Psoas muscle (tissue), 8 donors: ENCODE results near the gene MRPS31. TPM values are rescaled to one million over a fixed set of nuclear protein-coding genes. Genes with fewer than 3 reads are reported as not detected.

Experiments
- ATAC-seq, 4 donors: fragments of 200-7000 bp; cut with Tn5 transposase; one replicate each; pipeline ENCODE4 v1.9.1; 2020; ENCODE audit warnings: moderate library complexity in 3 of 4, mild to moderate bottlenecking in 2 of 4
- DNase-seq, 2 donors: peaks; one replicate each; pipeline ENCODE4 v3.0.0-alpha.2; 2020
- H3K27ac ChIP-seq: fragments of 200-600 bp; one replicate; pipeline ENCODE4 v1.8.0; 2022
- H3K27me3 ChIP-seq, 3 donors: fragments of 200-600 bp in 1 of 3; one replicate each; pipeline versions ENCODE4 v1.6.1 to v1.8.0; 2013 to 2022; ENCODE audit warnings: low read length in 2 of 3, mild to moderate bottlenecking in 2 of 3, moderate library complexity in 1 of 3; ENCODE audit not compliant: insufficient read depth in 3 of 3
- H3K36me3 ChIP-seq, 2 donors: fragments of 200-600 bp in 1 of 2; one replicate each; pipeline versions ENCODE4 v1.6.1 to v1.8.0; 2013 to 2022; ENCODE audit warnings: low read depth in 1 of 2, mild to moderate bottlenecking in 1 of 2, moderate library complexity in 1 of 2; ENCODE audit not compliant: insufficient read depth in 1 of 2
- H3K4me1 ChIP-seq: fragments of 200-600 bp; one replicate; pipeline ENCODE4 v1.8.0; 2022
- H3K4me3 ChIP-seq: fragments of 200-600 bp; one replicate; pipeline ENCODE4 v1.8.0; 2022; ENCODE audit warnings: mild to moderate bottlenecking
- H3K9me3 ChIP-seq: fragments of 200-600 bp; one replicate; pipeline ENCODE4 v1.8.0; 2022
- WGBS, 3 donors: extraction: QIAGEN DNeasy Blood & Tissue Kit; methylation state at CpG; one replicate each; pipeline versions ENCODE4 v1.1.6 to v1.1.7; 2013; 5-methylcytosine and 5-hydroxymethylcytosine counted together
- intact Hi-C, 2 donors: fragments of 100-400 bp; cut with DNase I; formaldehyde crosslinking; loops; one replicate each; pipeline versions ENCODE4 v1.11.0 to v1.14.2; 2022
- long read RNA-seq, 2 donors: library from polyadenylated mRNA; unstranded; transcript quantifications; one replicate each; pipeline ENCODE4 v2.0.0, GENCODE V29; 2021
- polyA plus RNA-seq, 3 donors: library from polyadenylated mRNA; stranded (reverse); fragments of 200-250 nt; gene quantifications; one replicate each; pipeline ENCODE4 v1.2.3, GENCODE V29; 2013
- total RNA-seq, 4 donors: library from RNA; stranded (reverse); fragmentation: NEBNext Ultra II Directional in 2 of 4; extraction: Animal tissue kit (Norgen Biotek cat#: 25700) in 2 of 4; gene quantifications; one replicate each; pipeline versions ENCODE4 v1.2.1 to v1.2.4, GENCODE V29; 2021 to 2023
- TF ChIP-seq, protein P1 (sequence below): fragments of 200-600 bp; IDR thresholded peaks from one replicate; pipeline ENCODE4 v1.8.0; 2022; ENCODE audit warnings: antibody characterized with exemption
- donor health status: healthy with polysubstance abuse.
- donor health status: DM: no; HTN: no; CAD: no; lungs with moderate emphysema.
- donor health status: Bipolar disorder and iron deficiency.
- donor health status: healthy.
- donor health status: DM: yes; HTN: yes; CAD: no.
- donor health status: DM: no; HTN: no; CAD: no.
- donor health status: DM: no; HTN: no; CAD: no.
- donor health status: DM: yes; HTN: yes; CAD: no.

Gene MRPS31
- total RNA-seq, result 10 to 100 TPM; 23.3 to 27.2 (median 25.5) TPM
- 10 to 100 TPM; 26.7 to 36.6 (median 34.9) TPM for polyA plus RNA-seq
- long read RNA-seq, donor 1, transcript MRPS31-201 (7 exons, 1,462 nt), result major isoform, 17 of 21 reads
- long read RNA-seq, donor 1, partial matches to known transcripts, result 3 of 21 reads
- long read RNA-seq, donor 1, other reads (novel, unspliced or antisense), result 1 of 21 reads
- long read RNA-seq, donor 2, transcript MRPS31-201 (7 exons, 1,462 nt), result major isoform, 54 of 65 reads
- long read RNA-seq, donor 2, partial matches to known transcripts, result 6 of 65 reads
- long read RNA-seq, donor 2, other reads (novel, unspliced or antisense), result 5 of 65 reads

- intact Hi-C loops, result loop anchor here in 1 of 2 donors (10.0 kb wide), 1 partner anchor 294 kb away; the partner anchor contains the start of gene WBP4
- WGBS, 3 donors, result 0% methylated on average over 52 of the region's 52 CpGs
- TF ChIP-seq, protein P1, sequence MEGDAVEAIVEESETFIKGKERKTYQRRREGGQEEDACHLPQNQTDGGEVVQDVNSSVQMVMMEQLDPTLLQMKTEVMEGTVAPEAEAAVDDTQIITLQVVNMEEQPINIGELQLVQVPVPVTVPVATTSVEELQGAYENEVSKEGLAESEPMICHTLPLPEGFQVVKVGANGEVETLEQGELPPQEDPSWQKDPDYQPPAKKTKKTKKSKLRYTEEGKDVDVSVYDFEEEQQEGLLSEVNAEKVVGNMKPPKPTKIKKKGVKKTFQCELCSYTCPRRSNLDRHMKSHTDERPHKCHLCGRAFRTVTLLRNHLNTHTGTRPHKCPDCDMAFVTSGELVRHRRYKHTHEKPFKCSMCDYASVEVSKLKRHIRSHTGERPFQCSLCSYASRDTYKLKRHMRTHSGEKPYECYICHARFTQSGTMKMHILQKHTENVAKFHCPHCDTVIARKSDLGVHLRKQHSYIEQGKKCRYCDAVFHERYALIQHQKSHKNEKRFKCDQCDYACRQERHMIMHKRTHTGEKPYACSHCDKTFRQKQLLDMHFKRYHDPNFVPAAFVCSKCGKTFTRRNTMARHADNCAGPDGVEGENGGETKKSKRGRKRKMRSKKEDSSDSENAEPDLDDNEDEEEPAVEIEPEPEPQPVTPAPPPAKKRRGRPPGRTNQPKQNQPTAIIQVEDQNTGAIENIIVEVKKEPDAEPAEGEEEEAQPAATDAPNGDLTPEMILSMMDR, result no peak
Measured at GRCh38 chr13:40770934-40771618, at the start of gene MRPS31. Gene MRPS31 (minus strand): TSS chr13:40771190. CDS start chr13:40771136, 54 bp downstream.

DNA sequence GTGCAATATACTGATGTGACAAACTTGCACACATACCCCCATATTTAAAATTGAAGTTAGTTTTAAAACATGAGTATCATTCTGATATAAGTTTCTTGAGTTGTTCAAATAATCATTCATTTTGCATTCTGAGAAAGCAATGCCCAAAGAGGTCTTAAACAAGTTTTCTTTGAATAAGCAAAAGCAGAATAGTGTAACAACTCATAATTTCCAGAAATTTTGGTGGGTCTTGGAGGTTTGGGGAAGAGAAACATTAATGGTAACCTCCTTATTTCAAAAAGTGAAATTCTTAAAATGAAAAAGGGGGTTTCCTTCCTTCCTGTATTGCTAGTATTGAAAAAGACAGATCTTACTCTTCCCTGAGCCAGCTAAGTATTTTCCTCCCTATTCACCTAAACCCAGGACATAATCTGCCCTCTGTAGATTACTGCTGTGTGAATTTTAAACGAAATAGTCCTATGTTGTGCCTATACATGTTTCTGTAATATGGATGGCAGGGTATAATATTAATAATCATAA, 48.9 kb upstream of the MRPS31 start:
- intact Hi-C loops, result no loop called here

More at GRCh38 chr13:40770934-40771618, at the start of gene MRPS31:
- Histone ChIP-seq H3K4me3 (peak within 1 kb of the TSS; percentile 88), H3K27me3 (no peaks in the 10 kb centered on the region), H3K4me1 (peaks cover 9% of the 10 kb centered on the region), H3K27ac (peak within 1 kb of the TSS; percentile 74), H3K36me3 (peaks cover 0 to 10% of the 10 kb centered on the region in 2 donors), H3K9me3 (no peaks in the 10 kb centered on the region)
- DNase-seq (peak; percentile 96 to 97), ATAC-seq (peak; percentile 100)

DNA sequence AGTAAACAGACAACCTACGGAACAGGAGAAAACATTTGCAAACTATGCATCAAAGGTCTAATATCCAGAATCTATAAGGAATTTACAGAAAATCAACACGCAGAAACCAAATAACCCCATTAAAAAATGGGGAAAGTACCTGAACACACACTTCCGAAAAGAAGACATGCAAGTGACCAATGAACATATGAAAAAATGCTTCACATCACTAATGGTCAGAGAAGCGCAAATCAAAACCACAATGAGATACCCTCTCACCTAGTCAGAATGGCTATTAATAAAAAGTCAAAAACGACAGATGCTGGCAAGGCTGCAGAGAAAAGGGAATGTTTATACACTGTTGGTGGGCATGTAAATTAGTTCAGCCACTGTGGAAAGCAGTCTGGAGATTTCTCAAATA, 47.9 kb upstream of the MRPS31 start:
- ATAC-seq (no peak), DNase-seq (no peak)
- Histone ChIP-seq H3K4me1 (no peaks in the 10 kb centered on the region), H3K27me3 (no peaks in the 10 kb centered on the region), H3K36me3 (peaks cover 0 to 5% of the 10 kb centered on the region in 2 donors), H3K4me3 (no peak overlapping the region), H3K9me3 (peaks cover 4% of the 10 kb centered on the region), H3K27ac (no peak overlapping the region)
- WGBS, 3 donors, result 82 to 87% (median 83%) methylated on average over 5 of the region's 5 CpGs
- intact Hi-C loops, result no loop called here
- TF ChIP-seq, protein P1, result no peak

More for the DNA sequence above, 48.9 kb upstream of the MRPS31 start:
- TF ChIP-seq, protein P1, result no peak
- no peaks in the 10 kb centered on the region for H3K27me3 ChIP-seq
- ATAC-seq (no peak), DNase-seq (no peak)
- H3K27ac ChIP-seq, result no peak overlapping the region
- 83 to 91% (median 90%) methylated on average over 1 of the region's 1 CpG for WGBS, 3 donors
- peaks cover 0 to 5% of the 10 kb centered on the region in 2 donors for H3K36me3 ChIP-seq
- peaks cover 4% of the 10 kb centered on the region for H3K9me3 ChIP-seq
- no peaks in the 10 kb centered on the region for H3K4me1 ChIP-seq
- no peak overlapping the region for H3K4me3 ChIP-seq

GRCh38 chr13:40814803-40815202, 43.8 kb upstream of the MRPS31 start:
- Histone ChIP-seq H3K36me3 (peaks cover 9 to 24% of the 10 kb centered on the region in 2 donors), H3K4me1 (no peaks in the 10 kb centered on the region), H3K4me3 (no peak overlapping the region), H3K27me3 (no peaks in the 10 kb centered on the region), H3K27ac (no peak overlapping the region), H3K9me3 (peaks cover 4% of the 10 kb centered on the region)
- DNase-seq (no peak), ATAC-seq (no peak)
- TF ChIP-seq, protein P1, result no peak
- 96 to 98% (median 97%) methylated on average over 2 of the region's 2 CpGs for WGBS, 3 donors
- intact Hi-C loops, result no loop called here
